T-helper 17 cell (primary cell): ENCODE measurements around the gene C2orf80. TPM values are rescaled to one million over a fixed set of nuclear protein-coding genes. Genes with fewer than 3 reads are reported as not detected.
"Not testable (repeated sequence)": the region's sequence is repeated elsewhere in the genome, so short reads cannot be mapped to it uniquely, and the experiment has no call there.

Source experiments
- ATAC-seq: fragments of 150-1000 bp; cut with Tn5 transposase; 2 replicates; pipeline ENCODE4 v1.10.0; 2021; ENCODE audit warnings: mild to moderate bottlenecking, moderate library complexity
- DNase-seq, 3 donors: peaks; one replicate each; pipeline versions ENCODE4 v3.0.0 to v3.0.0-alpha.2; 2020 to 2021
- H3K9me3 ChIP-seq: one replicate; pipeline ENCODE4 v1.7.0; 2013; ENCODE audit warnings: low read length, mild to moderate bottlenecking; ENCODE audit not compliant: control insufficient read depth, poor library complexity, severe bottlenecking
- H3K27ac Mint-ChIP-seq: one replicate; pipeline ENCODE4 v1.8.0; 2022; ENCODE audit warnings: mild to moderate bottlenecking, moderate library complexity, mixed read lengths
- H3K27me3 Mint-ChIP-seq: one replicate; pipeline ENCODE4 v1.8.0; 2022; ENCODE audit warnings: mixed read lengths
- H3K36me3 Mint-ChIP-seq: one replicate; pipeline ENCODE4 v1.8.0; 2022; ENCODE audit warnings: low read depth, mixed read lengths
- H3K4me1 Mint-ChIP-seq: one replicate; pipeline ENCODE4 v1.8.0; 2022; ENCODE audit warnings: mild to moderate bottlenecking, mixed read lengths
- H3K4me3 Mint-ChIP-seq: one replicate; pipeline ENCODE4 v1.8.0; 2022; ENCODE audit warnings: mild to moderate bottlenecking, moderate library complexity, mixed read lengths
- total RNA-seq, 4 donors: library from RNA in 2 of 4; stranded (reverse) in 2 of 4; gene quantifications; one replicate each; pipeline ENCODE4 v1.2.3 and lab custom pipeline; 2022 to 2026

The C2orf80 gene
- not detected for total RNA-seq
- 0 reads per million in 2 donors for total RNA-seq (lab: John Stamatoyannopoulos, UW)

DNA sequence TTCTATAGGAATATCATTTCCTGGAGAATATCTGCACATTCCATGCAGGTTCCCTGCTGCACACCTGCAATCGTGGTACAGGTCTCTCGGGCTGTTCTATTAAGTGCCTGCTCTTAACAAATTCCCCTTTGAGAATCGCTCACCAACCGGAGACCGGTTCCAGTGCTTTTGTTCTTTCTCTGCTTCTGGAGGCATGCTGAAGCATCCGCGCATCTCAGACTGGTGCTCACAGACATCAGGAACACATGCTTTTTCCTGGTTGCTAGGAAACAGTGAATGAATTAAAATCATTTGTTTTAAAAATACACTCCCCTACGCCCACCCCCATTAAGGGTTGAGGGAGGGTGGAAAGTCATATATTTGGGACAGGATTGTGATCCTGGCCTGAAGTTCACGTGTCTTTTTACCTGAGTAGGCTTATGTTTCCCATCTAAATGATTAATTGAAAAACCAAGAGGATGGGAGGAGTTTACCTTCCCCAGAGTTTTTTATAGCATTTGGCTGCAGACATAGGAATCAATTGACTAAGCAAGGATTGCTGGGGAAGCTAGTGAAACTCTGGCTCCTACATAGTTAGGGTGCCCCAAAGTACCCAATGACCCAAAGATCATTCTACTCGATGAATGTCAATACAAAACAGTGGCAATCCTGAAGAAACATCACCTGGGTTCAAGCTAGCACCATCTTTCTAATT lies at the start of gene C2orf80:
Gene C2orf80 (minus strand): TSS at position 221 of the 694 bp plus-strand sequence. CDS start 3,044 bp downstream, outside the sequence.
- Mint-ChIP-seq H3K4me1 (peaks cover 2% of the 10 kb centered on the region), H3K27ac (no peak within 1 kb of the TSS), H3K36me3 (no peaks in the 10 kb centered on the region), H3K27me3 (peaks cover 12% of the 10 kb centered on the region), H3K4me3 (no peak within 1 kb of the TSS)
- no peaks in the 10 kb centered on the region for H3K9me3 ChIP-seq
- DNase-seq, result no peak
- ATAC-seq, result no peak

DNA sequence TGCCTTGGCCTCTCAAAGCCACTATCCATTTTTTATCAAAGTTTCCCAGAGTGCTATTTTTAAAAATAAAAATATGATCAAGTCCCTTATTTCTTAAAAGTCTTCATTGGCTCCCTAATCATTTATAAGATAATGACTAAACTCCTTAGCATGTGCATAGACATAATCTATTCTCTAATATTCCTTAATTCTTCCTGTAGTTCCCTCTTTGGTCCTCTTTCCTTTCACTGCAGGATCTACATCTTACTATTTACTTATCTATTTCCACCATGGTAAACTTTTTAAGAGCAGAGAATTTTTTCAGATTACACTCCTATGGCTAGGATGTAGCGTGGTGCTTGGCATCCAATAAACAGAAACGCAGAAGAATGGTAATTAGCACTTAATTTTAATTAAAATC lies 46.0 kb upstream of the C2orf80 start:
- no peaks in the 10 kb centered on the region for H3K36me3 Mint-ChIP-seq
- DNase-seq (no peak), ATAC-seq (no peak)
- no peaks in the 10 kb centered on the region for H3K27me3 Mint-ChIP-seq
- H3K9me3 ChIP-seq, result no peaks in the 10 kb centered on the region
- no peaks in the 10 kb centered on the region for H3K4me1 Mint-ChIP-seq
- no peak overlapping the region for H3K4me3 Mint-ChIP-seq
- no peak overlapping the region for H3K27ac Mint-ChIP-seq

DNA sequence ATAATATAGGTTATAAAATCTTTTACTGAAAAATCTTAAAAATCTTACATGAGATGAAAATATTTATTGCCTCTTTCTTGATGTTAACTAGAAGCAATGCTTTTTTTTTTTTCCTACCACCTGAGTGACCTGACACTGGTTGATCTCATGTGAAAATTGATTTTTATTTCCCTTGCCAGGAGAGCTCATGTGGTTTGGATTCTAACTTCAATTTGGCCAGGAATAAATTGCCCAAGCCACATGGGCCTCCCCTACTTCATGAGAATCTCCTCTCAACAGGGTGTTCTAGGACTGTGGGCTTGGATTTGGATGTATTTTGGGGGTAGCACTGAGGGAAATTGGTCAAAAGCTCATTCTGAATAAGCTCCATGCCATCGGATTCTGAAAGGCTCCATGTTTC lies 45.0 kb upstream of the C2orf80 start:
- Mint-ChIP-seq H3K27ac (no peak overlapping the region), H3K4me3 (no peak overlapping the region), H3K4me1 (no peaks in the 10 kb centered on the region), H3K27me3 (no peaks in the 10 kb centered on the region), H3K36me3 (no peaks in the 10 kb centered on the region)
- DNase-seq (no peak), ATAC-seq (no peak)
- H3K9me3 ChIP-seq, result no peaks in the 10 kb centered on the region

DNA sequence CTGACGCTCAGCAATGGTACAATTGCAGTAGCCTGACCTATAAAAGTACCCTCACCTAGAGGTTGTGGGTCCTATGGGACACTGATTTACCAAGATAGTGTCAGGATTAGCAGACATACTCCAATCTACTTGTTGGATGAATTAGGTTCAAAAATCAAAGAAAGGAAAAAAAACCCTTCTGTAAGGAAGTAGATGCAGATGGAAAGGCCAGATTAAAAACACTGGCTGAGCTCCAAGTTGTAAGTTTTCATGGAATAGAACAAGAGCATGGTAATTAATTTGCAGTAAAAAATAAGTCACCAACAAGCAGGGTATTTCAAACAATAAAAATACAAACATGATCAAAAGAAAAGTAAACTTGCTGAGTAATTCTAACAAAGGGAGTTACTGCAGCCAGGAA lies 38.6 kb upstream of the C2orf80 start:
- Mint-ChIP-seq H3K36me3 (peaks cover 2% of the 10 kb centered on the region), H3K4me3 (no peak overlapping the region), H3K4me1 (no peaks in the 10 kb centered on the region), H3K27ac (no peak overlapping the region), H3K27me3 (no peaks in the 10 kb centered on the region)
- no peaks in the 10 kb centered on the region for H3K9me3 ChIP-seq
- DNase-seq, result no peak
- no peak for ATAC-seq

DNA sequence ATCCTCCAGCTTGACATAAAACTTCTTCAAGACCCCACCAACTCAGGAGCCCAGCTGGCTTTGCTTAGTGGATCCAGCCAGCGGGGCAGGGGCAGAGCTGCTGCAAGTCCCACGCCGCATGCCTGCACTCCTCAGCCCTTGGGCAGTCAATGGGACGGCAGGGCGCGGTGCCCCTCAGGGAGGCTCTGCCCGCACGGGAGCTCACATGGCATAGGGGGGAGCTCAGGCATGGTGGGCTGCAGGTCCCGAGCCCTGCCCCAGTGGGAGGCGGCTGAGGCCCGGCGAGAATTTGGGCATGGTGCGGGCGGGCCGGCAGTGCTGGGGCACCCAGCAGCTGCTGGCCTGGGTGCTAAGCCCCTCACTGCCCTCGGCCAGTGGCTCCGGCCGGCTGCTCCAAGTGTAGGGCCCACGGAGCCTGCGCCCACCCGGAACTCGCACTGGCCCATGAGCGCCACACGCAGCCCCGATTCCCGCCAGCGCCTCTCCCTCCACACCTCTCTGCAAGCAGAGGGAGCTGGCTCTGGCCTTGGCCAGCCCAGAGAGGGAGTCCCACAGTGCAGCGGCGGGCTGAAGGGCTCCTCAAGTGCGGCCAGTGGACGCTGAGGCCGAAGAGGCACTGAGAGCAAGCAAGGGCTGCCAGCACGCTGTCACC lies 37.9 kb upstream of the C2orf80 start:
- H3K27me3 Mint-ChIP-seq, result no peaks in the 10 kb centered on the region

DNA sequence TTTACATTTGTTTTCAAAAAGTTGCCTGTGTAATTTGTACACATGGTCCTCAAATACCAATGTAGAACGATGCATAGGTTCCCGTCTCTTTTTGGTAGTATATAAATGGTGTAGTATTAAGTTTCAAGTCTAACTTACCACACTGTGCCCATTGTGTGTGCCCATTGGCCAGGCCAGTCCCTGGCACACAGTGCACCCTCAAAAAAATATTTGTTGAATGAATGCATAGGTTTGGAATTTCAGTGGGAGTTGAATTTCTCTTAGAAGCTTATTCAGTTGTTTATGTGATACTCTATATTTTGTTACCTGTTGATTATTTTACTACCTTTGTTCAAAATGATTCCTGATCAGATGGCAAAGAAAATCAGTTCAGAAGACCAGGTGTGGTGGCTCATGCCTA lies 35.0 kb upstream of the C2orf80 start:
- Mint-ChIP-seq H3K27me3 (no peaks in the 10 kb centered on the region), H3K27ac (no peak overlapping the region), H3K36me3 (peaks cover 5% of the 10 kb centered on the region), H3K4me3 (no peak overlapping the region), H3K4me1 (no peaks in the 10 kb centered on the region)
- DNase-seq, result no peak
- H3K9me3 ChIP-seq, result no peaks in the 10 kb centered on the region
- no peak for ATAC-seq

More for the DNA sequence above, 37.9 kb upstream of the C2orf80 start:
- DNase-seq, result no peak
- no peaks in the 10 kb centered on the region for H3K4me1 Mint-ChIP-seq
- no peak overlapping the region for H3K4me3 Mint-ChIP-seq
- no peak for ATAC-seq
- peaks cover 2% of the 10 kb centered on the region for H3K36me3 Mint-ChIP-seq
- no peaks in the 10 kb centered on the region for H3K9me3 ChIP-seq
- no peak overlapping the region for H3K27ac Mint-ChIP-seq

DNA sequence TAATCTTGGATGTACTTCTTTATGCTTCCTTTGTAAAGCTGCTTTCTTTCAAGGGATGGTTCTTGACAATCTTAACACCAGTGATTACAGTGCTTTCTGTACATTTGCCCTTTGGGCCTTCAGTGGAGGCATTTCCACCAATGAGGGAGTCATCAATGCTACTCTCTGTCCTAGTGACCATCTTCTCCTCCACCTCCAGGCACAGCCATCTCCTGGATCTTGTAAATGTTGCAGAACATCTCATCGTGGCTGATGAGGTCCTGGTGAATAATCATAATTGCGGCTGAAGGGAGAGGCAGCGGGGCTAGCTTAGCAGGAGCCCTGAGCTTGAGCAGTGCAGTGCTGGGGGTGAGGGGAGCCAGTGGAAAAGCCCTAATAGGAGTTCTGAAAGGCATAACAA lies 32.5 kb upstream of the C2orf80 start:
- Mint-ChIP-seq H3K4me1 (no peaks in the 10 kb centered on the region), H3K27me3 (no peaks in the 10 kb centered on the region), H3K36me3 (peaks cover 5% of the 10 kb centered on the region), H3K4me3 (no peak overlapping the region), H3K27ac (no peak overlapping the region)
- no peaks in the 10 kb centered on the region for H3K9me3 ChIP-seq
- no peak for DNase-seq
- no peak for ATAC-seq

DNA sequence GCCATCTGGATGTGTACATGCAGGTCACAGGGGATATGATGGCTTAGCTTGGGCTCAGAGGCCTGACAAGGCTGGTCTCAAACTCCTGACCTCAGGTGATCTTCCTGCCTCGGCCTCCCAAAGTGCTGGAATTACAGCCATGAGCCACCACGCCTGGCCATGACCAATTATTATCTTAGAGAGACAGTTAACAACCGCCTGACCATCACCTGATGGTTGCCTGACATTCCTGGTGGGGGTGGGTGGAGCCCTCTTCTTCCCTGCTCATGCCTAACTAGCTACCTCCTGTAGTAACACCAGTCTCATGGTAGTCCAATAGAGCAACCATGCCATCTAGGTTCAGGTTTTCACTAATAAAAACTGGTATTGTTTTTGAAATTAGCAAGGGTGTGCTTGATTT lies 32.0 kb upstream of the C2orf80 start:
- not testable (repeated sequence) for ATAC-seq, DNase-seq, H3K36me3 Mint-ChIP-seq, H3K27me3 Mint-ChIP-seq, H3K27ac Mint-ChIP-seq, H3K9me3 ChIP-seq, H3K4me3 Mint-ChIP-seq, H3K4me1 Mint-ChIP-seq

DNA sequence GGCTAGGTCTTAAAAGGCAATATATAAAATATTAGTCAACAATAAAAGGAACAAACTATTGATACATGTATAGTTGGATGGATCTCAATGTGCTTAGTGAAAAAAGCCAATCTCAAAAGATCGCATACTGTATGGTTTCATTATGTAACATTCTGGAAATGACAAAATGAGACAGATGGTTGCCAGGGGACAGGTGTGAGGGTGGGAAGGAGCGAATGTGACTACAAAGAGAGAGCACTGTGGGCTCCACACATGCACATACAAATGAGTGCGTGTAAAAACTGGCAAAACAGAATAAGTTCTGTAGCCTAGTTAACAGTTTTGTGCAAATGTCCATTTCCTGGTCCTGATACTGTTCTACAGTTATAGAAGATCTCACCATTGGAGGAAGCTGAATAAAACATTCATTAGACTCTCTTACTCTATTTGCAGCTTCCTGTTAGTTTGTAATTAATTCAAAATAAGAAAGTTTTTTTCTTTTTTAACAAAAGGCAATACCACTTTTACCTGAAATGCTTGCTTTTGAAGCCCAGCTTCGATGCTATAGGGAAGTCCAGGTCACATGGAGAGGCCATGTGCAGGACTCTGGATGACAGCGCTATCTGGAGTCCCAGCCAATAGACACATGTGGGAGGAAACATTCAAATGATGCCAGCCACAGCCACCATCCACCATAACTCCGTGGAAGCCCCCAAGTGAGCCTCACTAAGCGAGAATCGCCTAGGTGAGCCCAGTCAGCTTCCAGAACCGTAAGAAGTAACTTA lies 21.0 kb upstream of the C2orf80 start:
- Mint-ChIP-seq H3K27ac (no peak overlapping the region), H3K27me3 (peaks cover 6% of the 10 kb centered on the region), H3K4me3 (no peak overlapping the region), H3K36me3 (no peaks in the 10 kb centered on the region), H3K4me1 (peaks cover 6% of the 10 kb centered on the region)
- ATAC-seq (no peak), DNase-seq (no peak)
- H3K9me3 ChIP-seq, result no peaks in the 10 kb centered on the region

DNA sequence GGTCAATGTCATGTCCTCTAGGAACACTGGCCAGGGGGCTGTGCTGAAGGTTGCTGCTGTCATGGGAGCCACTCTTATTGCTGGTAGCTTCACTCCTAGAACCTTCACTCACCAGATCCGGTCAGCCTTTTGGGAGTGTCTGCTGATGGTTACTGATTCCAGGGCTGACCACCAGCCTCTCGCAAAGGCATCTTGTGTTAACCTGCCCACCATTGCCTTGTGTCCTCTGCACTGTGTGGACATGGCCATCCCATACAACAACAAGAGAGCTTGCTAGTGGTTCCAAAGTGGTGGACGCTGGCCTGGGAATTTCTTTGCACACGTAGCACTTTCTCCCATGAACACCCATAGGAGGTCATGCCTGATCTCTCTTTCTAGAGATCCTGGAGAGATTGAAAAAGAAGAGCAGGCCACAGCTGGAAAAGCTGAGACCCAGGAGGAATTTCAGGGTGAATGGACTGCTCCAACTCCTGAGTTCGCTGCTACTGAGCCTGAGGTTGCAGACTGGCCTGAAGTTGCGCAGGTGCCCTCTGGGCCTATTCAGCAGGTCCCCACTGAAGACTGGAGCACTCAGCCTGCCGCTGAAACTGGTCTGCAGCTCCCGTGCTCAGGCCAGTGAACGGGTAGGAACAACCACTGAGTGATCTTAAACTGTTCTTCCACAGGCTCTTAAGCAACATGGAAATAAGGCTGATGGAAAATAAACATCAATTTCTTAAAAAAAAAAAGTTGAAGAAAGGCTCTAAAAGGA lies 18.7 kb upstream of the C2orf80 start:
- ATAC-seq (no peak), DNase-seq (no peak)
- no peaks in the 10 kb centered on the region for H3K9me3 ChIP-seq
- Mint-ChIP-seq H3K27me3 (peaks cover 6% of the 10 kb centered on the region), H3K27ac (no peak overlapping the region), H3K4me1 (peaks cover 5% of the 10 kb centered on the region), H3K36me3 (no peaks in the 10 kb centered on the region), H3K4me3 (no peak overlapping the region)

DNA sequence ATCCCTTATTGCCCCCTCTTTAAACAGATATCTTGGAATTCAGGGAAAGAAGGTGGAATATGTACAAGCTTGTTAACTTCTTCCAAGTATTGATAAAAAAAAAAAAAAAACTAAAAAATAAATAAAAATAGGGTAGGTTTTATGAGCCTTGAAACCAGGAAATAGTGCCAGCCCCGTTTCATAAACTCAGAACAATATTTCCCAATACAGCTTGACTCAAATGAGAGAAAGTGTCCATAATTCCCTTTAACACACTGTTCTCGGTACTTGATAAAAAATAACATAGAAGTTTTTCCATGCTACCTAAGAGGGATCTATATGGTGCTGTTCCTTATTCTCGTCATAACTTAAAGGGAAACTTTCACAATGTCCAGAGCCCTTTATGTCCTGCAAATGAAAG lies 17.9 kb upstream of the C2orf80 start:
- ATAC-seq, result no peak
- peaks cover 4% of the 10 kb centered on the region for H3K4me1 Mint-ChIP-seq
- no peaks in the 10 kb centered on the region for H3K36me3 Mint-ChIP-seq
- H3K4me3 Mint-ChIP-seq, result no peak overlapping the region
- no peak overlapping the region for H3K27ac Mint-ChIP-seq
- H3K27me3 Mint-ChIP-seq, result peaks cover 6% of the 10 kb centered on the region
- H3K9me3 ChIP-seq, result no peaks in the 10 kb centered on the region
- no peak for DNase-seq

DNA sequence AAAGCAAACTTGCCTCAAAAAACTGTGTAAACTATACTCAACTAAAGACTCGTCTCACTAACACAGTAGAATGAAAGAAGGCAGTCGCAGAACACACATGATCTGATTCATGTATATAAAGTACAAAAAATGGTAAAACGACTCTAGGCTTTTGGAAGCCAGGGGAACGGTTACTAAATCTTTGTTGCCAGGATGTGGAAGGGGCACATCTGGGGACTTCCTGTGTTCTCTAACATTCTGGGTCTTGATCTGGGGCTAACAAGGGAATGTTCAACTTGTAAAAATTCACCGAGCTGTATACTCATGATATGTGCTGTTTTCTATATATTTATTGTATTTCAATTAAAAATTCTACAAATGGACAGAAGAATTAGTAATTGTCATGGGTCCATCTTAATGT lies 14.3 kb upstream of the C2orf80 start:
- Mint-ChIP-seq H3K27ac (peak overlapping the region; percentile 29), H3K4me1 (peaks cover 4% of the 10 kb centered on the region), H3K4me3 (no peak overlapping the region), H3K36me3 (no peaks in the 10 kb centered on the region), H3K27me3 (peaks cover 12% of the 10 kb centered on the region)
- H3K9me3 ChIP-seq, result no peaks in the 10 kb centered on the region
- DNase-seq (no peak), ATAC-seq (no peak)

DNA sequence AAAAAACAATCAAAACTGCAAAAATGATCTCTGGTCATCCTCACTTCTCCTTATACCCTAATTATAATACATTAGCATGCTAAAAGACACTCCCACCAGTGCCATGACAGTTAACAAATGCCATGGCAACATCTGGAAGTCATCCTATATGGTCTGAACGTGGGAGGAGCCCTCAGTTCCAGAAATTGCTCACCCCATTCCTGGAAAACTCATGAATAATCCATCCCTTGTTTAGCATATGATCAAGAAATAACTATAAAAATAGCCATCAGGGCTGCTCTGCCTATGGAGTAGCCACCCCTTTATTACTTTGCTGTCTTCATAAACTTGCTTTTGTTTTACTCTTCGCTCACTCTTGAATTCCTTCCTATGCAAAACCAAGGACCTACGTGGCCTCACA lies 5.7 kb upstream of the C2orf80 start:
- ATAC-seq (no peak), DNase-seq (no peak)
- Mint-ChIP-seq H3K27me3 (peaks cover 7% of the 10 kb centered on the region), H3K36me3 (no peaks in the 10 kb centered on the region), H3K4me3 (no peak overlapping the region), H3K4me1 (no peaks in the 10 kb centered on the region), H3K27ac (no peak overlapping the region)
- H3K9me3 ChIP-seq, result no peaks in the 10 kb centered on the region
